D721Med (cell line): ENCODE measurements around the gene IFI6.
"Not testable (repeated sequence)": the region's sequence is repeated elsewhere in the genome, so short reads cannot be mapped to it uniquely, and the experiment has no call there.

Experiments used
- DNase-seq: peaks from one replicate; pipeline ENCODE4 v3.0.0; 2011; ENCODE audit warnings: low spot score; ENCODE audit not compliant: insufficient read length
- FAIRE-seq: peaks from 2 replicates; lab custom pipeline; 2011; peaks lifted over from hg19 to GRCh38; lab: Jason Lieb, UNC
- TF ChIP-seq, protein P1 (sequence below): IDR thresholded peaks from 2 replicates; pipeline ENCODE4 v1.5.1; 2012; ENCODE audit warnings: mild to moderate bottlenecking, control low read depth; ENCODE audit not compliant: insufficient read depth; ENCODE audit errors: missing control alignments

Gene IFI6

DNA sequence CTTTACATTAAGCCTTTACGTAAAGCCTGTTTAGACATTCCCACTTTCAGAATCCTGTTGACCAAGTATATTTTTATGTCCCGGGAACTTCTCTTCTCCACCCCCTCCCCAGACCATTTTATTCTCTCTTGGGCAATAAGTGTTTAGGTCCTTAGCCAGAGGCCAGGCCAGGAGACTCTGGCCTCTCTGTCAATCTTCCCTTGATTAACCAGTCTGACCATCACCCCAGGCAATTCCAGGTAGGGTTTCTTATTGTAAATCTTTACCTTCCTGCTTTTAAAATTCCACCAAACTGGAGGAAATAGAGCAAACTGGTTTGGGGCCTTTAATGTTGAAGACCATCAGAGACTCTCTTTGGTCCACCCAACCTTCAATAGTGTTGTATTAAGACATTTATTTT, 12.2 kb upstream of the IFI6 start:
- no peak for DNase-seq
- TF ChIP-seq, protein P1, sequence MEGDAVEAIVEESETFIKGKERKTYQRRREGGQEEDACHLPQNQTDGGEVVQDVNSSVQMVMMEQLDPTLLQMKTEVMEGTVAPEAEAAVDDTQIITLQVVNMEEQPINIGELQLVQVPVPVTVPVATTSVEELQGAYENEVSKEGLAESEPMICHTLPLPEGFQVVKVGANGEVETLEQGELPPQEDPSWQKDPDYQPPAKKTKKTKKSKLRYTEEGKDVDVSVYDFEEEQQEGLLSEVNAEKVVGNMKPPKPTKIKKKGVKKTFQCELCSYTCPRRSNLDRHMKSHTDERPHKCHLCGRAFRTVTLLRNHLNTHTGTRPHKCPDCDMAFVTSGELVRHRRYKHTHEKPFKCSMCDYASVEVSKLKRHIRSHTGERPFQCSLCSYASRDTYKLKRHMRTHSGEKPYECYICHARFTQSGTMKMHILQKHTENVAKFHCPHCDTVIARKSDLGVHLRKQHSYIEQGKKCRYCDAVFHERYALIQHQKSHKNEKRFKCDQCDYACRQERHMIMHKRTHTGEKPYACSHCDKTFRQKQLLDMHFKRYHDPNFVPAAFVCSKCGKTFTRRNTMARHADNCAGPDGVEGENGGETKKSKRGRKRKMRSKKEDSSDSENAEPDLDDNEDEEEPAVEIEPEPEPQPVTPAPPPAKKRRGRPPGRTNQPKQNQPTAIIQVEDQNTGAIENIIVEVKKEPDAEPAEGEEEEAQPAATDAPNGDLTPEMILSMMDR: no peak
- no peak for FAIRE-seq

DNA sequence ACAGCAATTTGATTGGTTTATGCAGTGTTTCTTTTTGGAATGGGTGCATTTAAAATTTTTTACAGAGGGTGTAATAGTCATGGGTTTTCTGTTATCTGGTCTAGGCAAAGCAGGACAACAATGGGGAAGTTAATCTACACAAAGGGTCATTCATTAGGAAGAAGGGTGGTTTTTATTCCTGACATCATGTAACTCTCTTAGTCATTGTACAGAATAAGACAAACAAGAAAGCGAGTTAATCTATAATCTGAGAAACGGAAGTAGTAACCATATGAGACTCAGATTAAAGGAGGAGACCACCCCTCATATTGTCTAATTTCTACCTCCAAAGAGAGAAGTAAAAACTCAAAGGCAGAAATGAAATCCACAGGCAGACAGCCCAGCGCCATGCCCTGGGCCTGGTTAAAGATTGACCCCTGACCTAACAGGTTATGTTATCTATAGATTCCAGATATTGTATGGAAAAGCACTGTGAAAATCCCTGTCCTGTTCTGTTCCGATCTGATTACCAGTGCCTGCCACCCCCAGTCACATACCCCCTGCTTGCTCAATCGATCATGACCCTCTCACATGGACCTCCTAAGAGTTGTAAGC, 10.5 kb upstream of the IFI6 start:
- no peak for FAIRE-seq
- no peak for DNase-seq

DNA sequence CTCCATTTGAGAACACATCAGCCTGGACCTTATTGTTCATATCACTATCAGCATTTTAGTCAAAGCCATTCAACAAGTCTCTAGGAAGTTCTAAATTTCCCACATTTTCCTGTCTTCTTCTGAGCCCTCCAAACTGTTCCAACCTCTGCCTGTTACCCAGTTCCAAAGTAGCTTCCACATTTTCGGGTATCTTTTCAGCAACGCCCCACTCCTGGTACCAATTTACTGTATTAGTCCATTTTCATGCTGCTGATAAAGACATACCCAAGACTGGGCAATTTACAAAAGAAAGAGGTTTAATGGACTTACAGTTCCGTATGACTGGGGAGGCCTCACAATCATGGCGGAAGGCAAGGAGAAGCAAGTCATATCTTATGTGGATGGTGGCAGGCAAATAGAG, 9.6 kb upstream of the IFI6 start:
- DNase-seq, FAIRE-seq: not testable (repeated sequence)

More for the DNA sequence above, 10.5 kb upstream of the IFI6 start:
- TF ChIP-seq, protein P1: no peak

DNA sequence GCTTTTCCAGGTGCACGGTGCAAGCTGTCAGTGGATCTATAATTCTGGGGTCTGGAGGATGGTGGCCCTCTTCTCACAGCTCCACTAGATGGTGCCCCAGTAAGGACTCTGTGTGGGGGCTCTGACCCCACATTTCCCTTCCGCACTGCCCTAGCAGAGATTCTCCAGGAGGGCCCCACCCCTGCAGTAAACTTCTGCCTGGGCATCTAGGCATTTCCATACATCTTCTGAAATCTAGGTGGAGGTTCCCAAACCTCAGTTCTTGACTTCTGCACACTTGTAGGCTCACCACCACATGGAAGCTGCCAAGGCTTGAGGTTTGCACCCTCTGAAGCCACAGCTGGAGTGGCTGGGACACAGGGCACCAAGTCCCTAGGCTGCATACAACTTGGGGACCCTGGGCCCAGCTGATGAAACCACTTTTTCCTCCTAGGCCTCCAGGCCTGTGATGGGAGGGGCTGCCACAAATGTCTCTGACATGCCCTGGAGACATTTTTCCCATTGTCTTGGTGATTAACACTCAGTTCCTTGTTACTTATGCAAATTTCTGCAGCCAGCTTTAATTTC, 8.3 kb upstream of the IFI6 start:
- FAIRE-seq: not testable (repeated sequence)

DNA sequence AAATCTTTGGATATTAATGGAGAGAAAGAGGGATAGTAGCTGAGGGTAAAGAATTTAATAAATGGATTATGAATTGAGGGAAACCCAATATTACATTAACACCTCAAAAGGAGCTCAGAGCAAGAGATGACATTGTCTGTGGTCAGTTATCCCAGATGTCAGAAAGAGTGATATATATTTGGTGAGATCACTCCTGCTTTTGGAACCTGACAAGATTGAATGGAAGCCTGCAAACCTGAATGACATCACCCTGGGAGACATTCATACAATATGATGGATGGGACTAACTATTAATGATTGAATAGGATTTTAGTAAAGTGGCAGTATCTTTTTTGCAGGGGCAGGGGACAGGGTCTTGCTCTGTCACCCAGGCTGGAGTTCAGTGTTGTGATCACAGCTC, 6.8 kb upstream of the IFI6 start:
- DNase-seq (no peak), FAIRE-seq (no peak)
- TF ChIP-seq, protein P1: no peak

More for the DNA sequence above, 8.3 kb upstream of the IFI6 start:
- not testable (repeated sequence) for DNase-seq

DNA sequence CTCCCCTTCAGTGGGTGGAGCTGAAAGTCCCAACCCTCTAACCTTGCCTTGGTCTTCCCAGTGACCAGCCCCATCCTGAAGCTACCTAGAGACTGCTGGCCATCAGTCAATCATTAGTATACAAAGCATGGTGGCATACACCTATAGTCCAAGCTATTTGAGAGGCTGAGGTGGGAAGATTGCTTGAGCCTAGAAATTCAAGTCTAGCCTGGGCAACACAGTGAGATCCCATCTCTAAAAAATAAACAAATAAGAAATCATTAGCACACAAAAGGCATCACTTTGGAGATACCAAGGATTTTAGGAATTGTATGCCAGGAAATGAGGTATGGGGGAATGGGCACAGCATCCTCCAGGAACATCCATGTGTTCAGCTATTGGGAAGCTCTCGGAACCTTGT, 4.4 kb upstream of the IFI6 start:
- FAIRE-seq (no peak), DNase-seq (no peak)
- TF ChIP-seq, protein P1: no peak

DNA sequence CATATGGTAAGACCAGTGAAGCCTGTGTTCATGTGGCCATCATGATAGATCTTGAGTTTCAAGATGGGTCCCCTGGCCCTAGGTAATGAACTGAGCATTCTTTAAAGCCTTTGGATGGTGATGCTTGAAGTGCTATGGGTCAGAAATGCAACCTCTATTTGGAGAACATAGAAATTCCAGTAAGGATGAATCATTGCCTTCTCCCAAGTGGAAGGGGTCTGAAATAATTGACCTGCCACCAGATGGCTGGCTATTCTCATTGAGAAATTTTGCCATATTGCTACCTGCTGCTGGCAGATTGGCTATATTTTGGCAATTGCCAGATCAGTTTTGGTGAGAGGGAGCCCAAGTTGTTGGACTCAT, 739 bp upstream of the IFI6 start:
- no peak for FAIRE-seq
- TF ChIP-seq, protein P1: no peak
- DNase-seq: no peak

DNA sequence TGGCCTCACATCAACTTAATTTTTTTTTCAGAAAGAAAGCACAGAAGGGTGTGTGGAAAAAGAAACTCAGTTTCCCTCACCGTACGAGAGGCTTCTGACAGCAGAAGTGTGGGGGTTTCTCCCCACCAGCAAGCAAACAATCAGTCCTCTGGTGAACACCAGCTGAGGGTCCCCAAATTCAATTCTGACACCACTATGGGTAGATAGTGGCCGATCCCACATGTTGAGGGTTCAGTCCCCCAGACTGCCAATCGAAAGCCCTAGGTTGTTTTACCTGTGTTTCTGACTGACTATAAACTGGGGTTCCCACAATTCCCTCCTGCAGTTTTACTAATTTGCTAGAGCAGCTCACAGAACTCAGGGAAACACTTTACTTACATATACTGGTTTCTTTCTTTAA, 2.1 kb downstream of the IFI6 start:
- DNase-seq (no peak), FAIRE-seq (no peak)
- TF ChIP-seq, protein P1: no peak
